WTC11 (cell line): ENCODE measurements around the gene PTGES2. TPM values are rescaled to one million over a fixed set of nuclear protein-coding genes. Genes with fewer than 3 reads are reported as not detected.
A peak's percentile ranks its signal among the peaks of the same experiment; 100 is the strongest.

Experiments used
- ATAC-seq: fragments of 200-7000 bp; cut with Tn5 transposase; 2 replicates; pipeline ENCODE4 v1.10.0; 2021; ENCODE audit warnings: mild to moderate bottlenecking, moderate library complexity
- Bru-seq: library from RNA; stranded (reverse); fragments of 400-500 nt; gene quantifications from one replicate; lab custom pipeline; 2021; lab: Mats Ljungman, UMichigan
- CTCF ChIA-PET: fragments of 300-600 bp; sonication (Branson Sonifier 250); formaldehyde crosslinking; loops from one replicate; lab custom pipeline; 2021; ENCODE audit warnings: antibody characterized with exemption; lab: Charles Lee
- POLR2A ChIA-PET: fragments of 350-600 bp; sonication (Branson Sonifier 250); formaldehyde crosslinking; loops from one replicate; lab custom pipeline; 2021; ENCODE audit warnings: antibody characterized with exemption; lab: Charles Lee
- DNase-seq: peaks from one replicate; pipeline ENCODE4 v3.0.0; 2021; ENCODE audit warnings: low spot score
- H3K27ac Mint-ChIP-seq: 2 replicates; pipeline ENCODE4 v1.8.0; 2021; ENCODE audit warnings: mixed read lengths
- H3K27me3 Mint-ChIP-seq: 2 replicates; pipeline ENCODE4 v1.8.0; 2021; ENCODE audit warnings: low read depth, mild to moderate bottlenecking, moderate library complexity, mixed read lengths
- H3K36me3 Mint-ChIP-seq: 2 replicates; pipeline ENCODE4 v1.8.0; 2021; ENCODE audit warnings: mixed read lengths
- H3K4me1 Mint-ChIP-seq: 2 replicates; pipeline ENCODE4 v1.8.0; 2022; ENCODE audit warnings: mixed read lengths
- H3K4me3 Mint-ChIP-seq: 2 replicates; pipeline ENCODE4 v1.8.0; 2021; ENCODE audit warnings: mild to moderate bottlenecking, moderate library complexity, mixed read lengths
- H3K9me3 Mint-ChIP-seq: 2 replicates; pipeline ENCODE4 v1.8.0; 2021; ENCODE audit warnings: mixed read lengths
- ESRRA ChIP-seq: sonication (generic); formaldehyde crosslinking; IDR thresholded peaks from 2 replicates; pipeline ENCODE4 v1.8.1; 2022; ENCODE audit warnings: mild to moderate bottlenecking, missing genetic modification reagents, borderline replicate concordance
- ETV6 ChIP-seq: sonication (generic); formaldehyde crosslinking; IDR thresholded peaks from 2 replicates; pipeline ENCODE4 v1.8.1; 2022; ENCODE audit warnings: mild to moderate bottlenecking, missing genetic modification reagents
- FOXP1 ChIP-seq: sonication (generic); formaldehyde crosslinking; IDR thresholded peaks from 2 replicates; pipeline ENCODE4 v1.8.0; 2022; ENCODE audit warnings: missing genetic modification reagents, mild to moderate bottlenecking, moderate library complexity, borderline replicate concordance
- GABPB1 ChIP-seq: sonication (generic); formaldehyde crosslinking; IDR thresholded peaks from 2 replicates; pipeline ENCODE4 v1.8.1; 2023; ENCODE audit warnings: mild to moderate bottlenecking, missing genetic modification reagents
- GRHL2 ChIP-seq: fragments of 250-450 bp; sonication (Bioruptor Pico); IDR thresholded peaks from 2 replicates; pipeline ENCODE4 v1.8.0; 2022; ENCODE audit warnings: mild to moderate bottlenecking, moderate library complexity; ENCODE audit not compliant: insufficient replicate concordance, severe bottlenecking
- GTF2I ChIP-seq: fragments of 250-450 bp; sonication (Bioruptor Pico); conservative IDR thresholded peaks from 2 replicates; pipeline ENCODE4 v1.4.0; 2021; ENCODE audit warnings: mild to moderate bottlenecking
- HMGA2 ChIP-seq: fragments of 250-450 bp; sonication (Bioruptor Pico); IDR thresholded peaks from 2 replicates; pipeline ENCODE4 v1.4.0; 2021; ENCODE audit warnings: mild to moderate bottlenecking, moderate library complexity
- JUN ChIP-seq: sonication (generic); formaldehyde crosslinking; IDR thresholded peaks from 2 replicates; pipeline ENCODE4 v1.8.0; 2023; ENCODE audit warnings: mild to moderate bottlenecking, missing genetic modification reagents
- NFYB ChIP-seq: sonication (generic); formaldehyde crosslinking; conservative IDR thresholded peaks from 2 replicates; pipeline ENCODE4 v1.8.0; 2022; ENCODE audit warnings: low read depth, missing genetic modification reagents
- NR2C2 ChIP-seq: sonication (generic); formaldehyde crosslinking; IDR thresholded peaks from 2 replicates; pipeline ENCODE4 v1.8.0; 2022; ENCODE audit warnings: mild to moderate bottlenecking, missing genetic modification reagents
- RELA ChIP-seq: sonication (generic); formaldehyde crosslinking; IDR thresholded peaks from 2 replicates; pipeline ENCODE4 v1.8.1; 2022; ENCODE audit warnings: missing genetic modification reagents, mild to moderate bottlenecking, borderline replicate concordance
- RORB ChIP-seq: fragments of 250-450 bp; sonication (Bioruptor Pico); IDR thresholded peaks from 2 replicates; pipeline ENCODE4 v1.9.0; 2021; ENCODE audit warnings: mild to moderate bottlenecking
- TCF7 ChIP-seq: sonication (generic); formaldehyde crosslinking; IDR thresholded peaks from 2 replicates; pipeline ENCODE4 v1.8.0; 2022; ENCODE audit warnings: mild to moderate bottlenecking, low read depth, missing genetic modification reagents, moderate library complexity
- TP53 ChIP-seq: sonication (generic); formaldehyde crosslinking; IDR thresholded peaks from 2 replicates; pipeline ENCODE4 v1.8.1; 2023; ENCODE audit warnings: mild to moderate bottlenecking, missing genetic modification reagents
- ZBTB21 ChIP-seq: sonication (generic); formaldehyde crosslinking; IDR thresholded peaks from 2 replicates; pipeline ENCODE4 v1.8.1; 2023; ENCODE audit warnings: mild to moderate bottlenecking, missing genetic modification reagents, borderline replicate concordance
- ZNF121 ChIP-seq: sonication (generic); formaldehyde crosslinking; IDR thresholded peaks from 2 replicates; pipeline ENCODE4 v1.8.0; 2023; ENCODE audit warnings: missing genetic modification reagents
- ZNF232 ChIP-seq: sonication (generic); formaldehyde crosslinking; IDR thresholded peaks from 2 replicates; pipeline ENCODE4 v1.8.0; 2022; ENCODE audit warnings: mild to moderate bottlenecking, missing genetic modification reagents
- ZNF396 ChIP-seq: fragments of 250-450 bp; sonication (Bioruptor Pico); IDR thresholded peaks from 2 replicates; pipeline ENCODE4 v1.8.0; 2021; ENCODE audit warnings: mild to moderate bottlenecking, moderate library complexity, borderline replicate concordance
- ZNF671 ChIP-seq: fragments of 250-450 bp; sonication (Bioruptor Pico); IDR thresholded peaks from 2 replicates; pipeline ENCODE4 v1.8.0; 2021; ENCODE audit warnings: mild to moderate bottlenecking
- long read RNA-seq, 3 experiments: library from RNA in 1 of 3; library from capped mRNA in 1 of 3; library from polyadenylated mRNA in 1 of 3; unstranded in 2 of 3; stranded (forward) in 1 of 3; transcript quantifications; one replicate each; pipeline ENCODE4 v2.0.0, GENCODE V29; 2021
- total RNA-seq: library from RNA; stranded (reverse); gene quantifications from 3 replicates; pipeline ENCODE4 v1.2.3, GENCODE V29; 2021
- TF ChIP-seq, protein P1 (sequence below): fragments of 200-600 bp; IDR thresholded peaks from 2 replicates; pipeline ENCODE4 v1.8.0; 2022; ENCODE audit warnings: antibody characterized with exemption
- TF ChIP-seq, protein P2 (sequence below): sonication (generic); formaldehyde crosslinking; IDR thresholded peaks from 2 replicates; pipeline ENCODE4 v1.8.0; 2023; ENCODE audit warnings: missing genetic modification reagents, mild to moderate bottlenecking, borderline replicate concordance
- TF ChIP-seq, protein P3 (sequence below): fragments of 250-450 bp; sonication (Bioruptor Pico); IDR thresholded peaks from 2 replicates; pipeline ENCODE4 v1.8.0; 2021; ENCODE audit warnings: mild to moderate bottlenecking
- TF ChIP-seq, protein P4 (sequence below): sonication (generic); formaldehyde crosslinking; IDR thresholded peaks from 2 replicates; pipeline ENCODE4 v1.8.0; 2023; ENCODE audit warnings: missing genetic modification reagents
- TF ChIP-seq, protein P5 (sequence below): sonication (generic); formaldehyde crosslinking; conservative IDR thresholded peaks from 2 replicates; pipeline ENCODE4 v1.8.1; 2022; ENCODE audit warnings: mild to moderate bottlenecking, missing genetic modification reagents
- TF ChIP-seq, protein P6 (sequence below): sonication (generic); formaldehyde crosslinking; conservative IDR thresholded peaks from 2 replicates; pipeline ENCODE4 v1.8.1; 2023; ENCODE audit warnings: mild to moderate bottlenecking, low read depth, missing genetic modification reagents, moderate library complexity
- TF ChIP-seq, protein P7 (sequence below): sonication (generic); formaldehyde crosslinking; IDR thresholded peaks from 2 replicates; pipeline ENCODE4 v1.8.1; 2022; ENCODE audit warnings: mild to moderate bottlenecking, moderate library complexity, missing genetic modification reagents

PTGES2 gene
- total RNA-seq = 96.2 to 118 TPM (median 98.4 TPM) in 3 replicates
- percentile 73 among the genes with signal in this experiment for Bru-seq, nascent RNA
- long read RNA-seq, experiment 1, transcript PTGES2-212 (7 exons, 2,103 nt) = minor isoform, 16 of 588 reads
- long read RNA-seq, experiment 1, transcript PTGES2-202 (7 exons, 2,331 nt) = major isoform, 424 of 588 reads
- long read RNA-seq, experiment 1, partial matches to known transcripts = 43 of 588 reads
- long read RNA-seq, experiment 1, other reads (novel, unspliced or antisense) = 104 of 588 reads
- long read RNA-seq, experiment 2, partial matches to known transcripts = 14 of 94 reads
- long read RNA-seq, experiment 2, other reads (novel, unspliced or antisense) = 79 of 94 reads
- long read RNA-seq, experiment 3, partial matches to known transcripts = 4 of 17 reads
- long read RNA-seq, experiment 3, other reads (novel, unspliced or antisense) = 11 of 17 reads

DNA sequence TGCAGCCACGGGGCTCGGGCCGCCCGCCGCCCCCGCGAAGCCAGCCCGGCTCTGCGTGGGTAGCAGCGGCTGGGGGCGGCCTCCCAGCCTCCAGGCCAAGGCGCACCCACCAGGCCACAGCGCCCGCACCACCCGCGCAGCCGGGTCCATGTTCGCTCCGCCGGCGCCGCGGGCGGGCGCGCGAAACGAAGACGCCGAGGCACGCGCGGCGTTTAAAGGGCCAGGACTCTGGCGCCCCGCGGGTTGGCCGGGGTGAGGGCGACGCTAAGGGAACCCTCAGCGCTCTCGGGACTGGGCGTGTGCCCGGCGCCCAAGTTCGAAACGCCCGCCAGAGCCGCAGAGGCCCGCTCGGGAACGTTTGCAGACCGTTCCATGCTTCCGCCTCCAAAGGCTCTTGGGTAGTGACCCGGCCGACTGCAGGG is at the start of gene PTGES2:
Gene PTGES2, minus strand, starts transcription at position 162 of the 422 bp plus-strand sequence. Its CDS starts 12 bp downstream, at position 150.
- ATAC-seq = peak; percentile 51
- Mint-ChIP-seq H3K9me3 (peaks cover 9% of the 10 kb centered on the region), H3K27me3 (peaks cover 15% of the 10 kb centered on the region), H3K36me3 (peaks cover 17% of the 10 kb centered on the region), H3K27ac (peak within 1 kb of the TSS; percentile 97), H3K4me3 (peak within 1 kb of the TSS; percentile 94), H3K4me1 (peaks cover 17% of the 10 kb centered on the region)
- ChIA-PET CTCF (interaction anchor here (0.5 to 3.7 kb wide), 4 partner anchors 10 to 128 kb away, joined by 3 to 53 read pairs (median 24); no protein-coding TSS in a partner anchor), POLR2A (no interaction called here)
- DNase-seq = peak; percentile 68
- TF ChIP-seq ZNF396 (CRISPR knock-in tag) (no peak), TCF7 (CRISPR knock-in tag) (no peak), GRHL2 (CRISPR knock-in tag) (no peak), ZNF121 (CRISPR knock-in tag) (no peak), RORB (no peak), ZNF671 (CRISPR knock-in tag) (no peak), NR2C2 (CRISPR knock-in tag) (no peak), FOXP1 (CRISPR knock-in tag) (peak; percentile 74; the same call in 1 of the 2 replicates), ETV6 (CRISPR knock-in tag) (no peak), ZNF232 (CRISPR knock-in tag) (peak; percentile 47; the same call in 1 of the 2 replicates), GABPB1 (CRISPR knock-in tag) (no peak), ESRRA (CRISPR knock-in tag) (peak; percentile 27; the same call in 1 of the 2 replicates), ZBTB21 (CRISPR knock-in tag) (no peak), RELA (CRISPR knock-in tag) (no peak), NFYB (CRISPR knock-in tag) (no peak), TP53 (CRISPR knock-in tag) (no peak), JUN (CRISPR knock-in tag) (peak; percentile 79; the same call in 1 of the 2 replicates), HMGA2 (CRISPR knock-in tag) (no peak), GTF2I (no peak)
- TF ChIP-seq, protein P1, sequence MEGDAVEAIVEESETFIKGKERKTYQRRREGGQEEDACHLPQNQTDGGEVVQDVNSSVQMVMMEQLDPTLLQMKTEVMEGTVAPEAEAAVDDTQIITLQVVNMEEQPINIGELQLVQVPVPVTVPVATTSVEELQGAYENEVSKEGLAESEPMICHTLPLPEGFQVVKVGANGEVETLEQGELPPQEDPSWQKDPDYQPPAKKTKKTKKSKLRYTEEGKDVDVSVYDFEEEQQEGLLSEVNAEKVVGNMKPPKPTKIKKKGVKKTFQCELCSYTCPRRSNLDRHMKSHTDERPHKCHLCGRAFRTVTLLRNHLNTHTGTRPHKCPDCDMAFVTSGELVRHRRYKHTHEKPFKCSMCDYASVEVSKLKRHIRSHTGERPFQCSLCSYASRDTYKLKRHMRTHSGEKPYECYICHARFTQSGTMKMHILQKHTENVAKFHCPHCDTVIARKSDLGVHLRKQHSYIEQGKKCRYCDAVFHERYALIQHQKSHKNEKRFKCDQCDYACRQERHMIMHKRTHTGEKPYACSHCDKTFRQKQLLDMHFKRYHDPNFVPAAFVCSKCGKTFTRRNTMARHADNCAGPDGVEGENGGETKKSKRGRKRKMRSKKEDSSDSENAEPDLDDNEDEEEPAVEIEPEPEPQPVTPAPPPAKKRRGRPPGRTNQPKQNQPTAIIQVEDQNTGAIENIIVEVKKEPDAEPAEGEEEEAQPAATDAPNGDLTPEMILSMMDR = no peak
- TF ChIP-seq, protein P2, sequence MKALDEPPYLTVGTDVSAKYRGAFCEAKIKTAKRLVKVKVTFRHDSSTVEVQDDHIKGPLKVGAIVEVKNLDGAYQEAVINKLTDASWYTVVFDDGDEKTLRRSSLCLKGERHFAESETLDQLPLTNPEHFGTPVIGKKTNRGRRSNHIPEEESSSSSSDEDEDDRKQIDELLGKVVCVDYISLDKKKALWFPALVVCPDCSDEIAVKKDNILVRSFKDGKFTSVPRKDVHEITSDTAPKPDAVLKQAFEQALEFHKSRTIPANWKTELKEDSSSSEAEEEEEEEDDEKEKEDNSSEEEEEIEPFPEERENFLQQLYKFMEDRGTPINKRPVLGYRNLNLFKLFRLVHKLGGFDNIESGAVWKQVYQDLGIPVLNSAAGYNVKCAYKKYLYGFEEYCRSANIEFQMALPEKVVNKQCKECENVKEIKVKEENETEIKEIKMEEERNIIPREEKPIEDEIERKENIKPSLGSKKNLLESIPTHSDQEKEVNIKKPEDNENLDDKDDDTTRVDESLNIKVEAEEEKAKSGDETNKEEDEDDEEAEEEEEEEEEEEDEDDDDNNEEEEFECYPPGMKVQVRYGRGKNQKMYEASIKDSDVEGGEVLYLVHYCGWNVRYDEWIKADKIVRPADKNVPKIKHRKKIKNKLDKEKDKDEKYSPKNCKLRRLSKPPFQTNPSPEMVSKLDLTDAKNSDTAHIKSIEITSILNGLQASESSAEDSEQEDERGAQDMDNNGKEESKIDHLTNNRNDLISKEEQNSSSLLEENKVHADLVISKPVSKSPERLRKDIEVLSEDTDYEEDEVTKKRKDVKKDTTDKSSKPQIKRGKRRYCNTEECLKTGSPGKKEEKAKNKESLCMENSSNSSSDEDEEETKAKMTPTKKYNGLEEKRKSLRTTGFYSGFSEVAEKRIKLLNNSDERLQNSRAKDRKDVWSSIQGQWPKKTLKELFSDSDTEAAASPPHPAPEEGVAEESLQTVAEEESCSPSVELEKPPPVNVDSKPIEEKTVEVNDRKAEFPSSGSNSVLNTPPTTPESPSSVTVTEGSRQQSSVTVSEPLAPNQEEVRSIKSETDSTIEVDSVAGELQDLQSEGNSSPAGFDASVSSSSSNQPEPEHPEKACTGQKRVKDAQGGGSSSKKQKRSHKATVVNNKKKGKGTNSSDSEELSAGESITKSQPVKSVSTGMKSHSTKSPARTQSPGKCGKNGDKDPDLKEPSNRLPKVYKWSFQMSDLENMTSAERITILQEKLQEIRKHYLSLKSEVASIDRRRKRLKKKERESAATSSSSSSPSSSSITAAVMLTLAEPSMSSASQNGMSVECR = peak; percentile 84; the same call in 1 of the 2 replicates
- TF ChIP-seq, protein P3, sequence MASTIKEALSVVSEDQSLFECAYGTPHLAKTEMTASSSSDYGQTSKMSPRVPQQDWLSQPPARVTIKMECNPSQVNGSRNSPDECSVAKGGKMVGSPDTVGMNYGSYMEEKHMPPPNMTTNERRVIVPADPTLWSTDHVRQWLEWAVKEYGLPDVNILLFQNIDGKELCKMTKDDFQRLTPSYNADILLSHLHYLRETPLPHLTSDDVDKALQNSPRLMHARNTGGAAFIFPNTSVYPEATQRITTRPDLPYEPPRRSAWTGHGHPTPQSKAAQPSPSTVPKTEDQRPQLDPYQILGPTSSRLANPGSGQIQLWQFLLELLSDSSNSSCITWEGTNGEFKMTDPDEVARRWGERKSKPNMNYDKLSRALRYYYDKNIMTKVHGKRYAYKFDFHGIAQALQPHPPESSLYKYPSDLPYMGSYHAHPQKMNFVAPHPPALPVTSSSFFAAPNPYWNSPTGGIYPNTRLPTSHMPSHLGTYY (CRISPR knock-in tag) = no peak
- TF ChIP-seq, protein P4, sequence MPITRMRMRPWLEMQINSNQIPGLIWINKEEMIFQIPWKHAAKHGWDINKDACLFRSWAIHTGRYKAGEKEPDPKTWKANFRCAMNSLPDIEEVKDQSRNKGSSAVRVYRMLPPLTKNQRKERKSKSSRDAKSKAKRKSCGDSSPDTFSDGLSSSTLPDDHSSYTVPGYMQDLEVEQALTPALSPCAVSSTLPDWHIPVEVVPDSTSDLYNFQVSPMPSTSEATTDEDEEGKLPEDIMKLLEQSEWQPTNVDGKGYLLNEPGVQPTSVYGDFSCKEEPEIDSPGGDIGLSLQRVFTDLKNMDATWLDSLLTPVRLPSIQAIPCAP = peak; percentile 7; the same call in 1 of the 2 replicates
- TF ChIP-seq, protein P5, sequence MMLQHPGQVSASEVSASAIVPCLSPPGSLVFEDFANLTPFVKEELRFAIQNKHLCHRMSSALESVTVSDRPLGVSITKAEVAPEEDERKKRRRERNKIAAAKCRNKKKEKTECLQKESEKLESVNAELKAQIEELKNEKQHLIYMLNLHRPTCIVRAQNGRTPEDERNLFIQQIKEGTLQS (CRISPR knock-in tag) = no peak
- TF ChIP-seq, protein P6, sequence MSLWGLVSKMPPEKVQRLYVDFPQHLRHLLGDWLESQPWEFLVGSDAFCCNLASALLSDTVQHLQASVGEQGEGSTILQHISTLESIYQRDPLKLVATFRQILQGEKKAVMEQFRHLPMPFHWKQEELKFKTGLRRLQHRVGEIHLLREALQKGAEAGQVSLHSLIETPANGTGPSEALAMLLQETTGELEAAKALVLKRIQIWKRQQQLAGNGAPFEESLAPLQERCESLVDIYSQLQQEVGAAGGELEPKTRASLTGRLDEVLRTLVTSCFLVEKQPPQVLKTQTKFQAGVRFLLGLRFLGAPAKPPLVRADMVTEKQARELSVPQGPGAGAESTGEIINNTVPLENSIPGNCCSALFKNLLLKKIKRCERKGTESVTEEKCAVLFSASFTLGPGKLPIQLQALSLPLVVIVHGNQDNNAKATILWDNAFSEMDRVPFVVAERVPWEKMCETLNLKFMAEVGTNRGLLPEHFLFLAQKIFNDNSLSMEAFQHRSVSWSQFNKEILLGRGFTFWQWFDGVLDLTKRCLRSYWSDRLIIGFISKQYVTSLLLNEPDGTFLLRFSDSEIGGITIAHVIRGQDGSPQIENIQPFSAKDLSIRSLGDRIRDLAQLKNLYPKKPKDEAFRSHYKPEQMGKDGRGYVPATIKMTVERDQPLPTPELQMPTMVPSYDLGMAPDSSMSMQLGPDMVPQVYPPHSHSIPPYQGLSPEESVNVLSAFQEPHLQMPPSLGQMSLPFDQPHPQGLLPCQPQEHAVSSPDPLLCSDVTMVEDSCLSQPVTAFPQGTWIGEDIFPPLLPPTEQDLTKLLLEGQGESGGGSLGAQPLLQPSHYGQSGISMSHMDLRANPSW (CRISPR knock-in tag) = no peak
- TF ChIP-seq, protein P7, sequence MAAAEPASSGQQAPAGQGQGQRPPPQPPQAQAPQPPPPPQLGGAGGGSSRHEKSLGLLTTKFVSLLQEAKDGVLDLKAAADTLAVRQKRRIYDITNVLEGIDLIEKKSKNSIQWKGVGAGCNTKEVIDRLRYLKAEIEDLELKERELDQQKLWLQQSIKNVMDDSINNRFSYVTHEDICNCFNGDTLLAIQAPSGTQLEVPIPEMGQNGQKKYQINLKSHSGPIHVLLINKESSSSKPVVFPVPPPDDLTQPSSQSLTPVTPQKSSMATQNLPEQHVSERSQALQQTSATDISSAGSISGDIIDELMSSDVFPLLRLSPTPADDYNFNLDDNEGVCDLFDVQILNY (CRISPR knock-in tag) = peak; percentile 82
